ENCODE measurements around the gene GPR160.

GPR160 gene

GRCh38 chr3:170037463-170038433 lies at the start of gene GPR160:
Gene GPR160, plus strand, starts transcription at chr3:170037995. Its CDS starts 45,978 bp downstream, at chr3:170083973.
- Histone ChIP-seq H3K36me3 (ENCODE audit: insufficient read depth, low read length) (no peaks in the 10 kb centered on the region), H3K79me2 (ENCODE audit: control insufficient read depth, insufficient read depth, low read length, unreplicated experiment) (no peaks in the 10 kb centered on the region), H3K27me3 (ENCODE audit: insufficient read depth, low read length) (peaks cover 44% of the 10 kb centered on the region), H2AFZ (ENCODE audit: low read length, unreplicated experiment) (peak within 1 kb of the TSS; percentile 64), H3K4me3 (ENCODE audit: low read depth, low read length) (peak within 1 kb of the TSS; percentile 74), H3K27ac (ENCODE audit: low read depth, low read length) (no peak within 1 kb of the TSS), H3K4me1 (ENCODE audit: control insufficient read depth, insufficient read depth, low read length, unreplicated experiment) (peaks cover 2% of the 10 kb centered on the region)

GRCh38 chr3:169990431-169990830 lies 47.4 kb upstream of the GPR160 start:
- no peak overlapping the region for H3K4me3 ChIP-seq (ENCODE audit: low read depth, low read length)
- no peak overlapping the region for H2AFZ ChIP-seq (ENCODE audit: low read length, unreplicated experiment)
- H3K27ac ChIP-seq (ENCODE audit: low read depth, low read length) = no peak overlapping the region
- peaks cover 35% of the 10 kb centered on the region for H3K36me3 ChIP-seq (ENCODE audit: insufficient read depth, low read length)
- no peaks in the 10 kb centered on the region for H3K4me1 ChIP-seq (ENCODE audit: control insufficient read depth, insufficient read depth, low read length, unreplicated experiment)
- no peaks in the 10 kb centered on the region for H3K27me3 ChIP-seq (ENCODE audit: insufficient read depth, low read length)
- H3K79me2 ChIP-seq (ENCODE audit: control insufficient read depth, insufficient read depth, low read length, unreplicated experiment) = no peaks in the 10 kb centered on the region

- Histone ChIP-seq H3K4me1 (ENCODE audit: control insufficient read depth, insufficient read depth, low read length, unreplicated experiment) (no peaks in the 10 kb centered on the region), H3K79me2 (ENCODE audit: control insufficient read depth, insufficient read depth, low read length, unreplicated experiment) (no peaks in the 10 kb centered on the region), H2AFZ (ENCODE audit: low read length, unreplicated experiment) (no peak overlapping the region), H3K36me3 (ENCODE audit: insufficient read depth, low read length) (peaks cover 34% of the 10 kb centered on the region), H3K4me3 (ENCODE audit: low read depth, low read length) (no peak overlapping the region), H3K27ac (ENCODE audit: low read depth, low read length) (no peak overlapping the region), H3K27me3 (ENCODE audit: insufficient read depth, low read length) (no peaks in the 10 kb centered on the region)
These were observed 45.6 kb upstream of the GPR160 start for GRCh38 chr3:169992156-169992555.

GRCh38 chr3:169992781-169993180 lies 45.0 kb upstream of the GPR160 start:
- Histone ChIP-seq H3K36me3 (ENCODE audit: insufficient read depth, low read length) (peaks cover 29% of the 10 kb centered on the region), H3K4me1 (ENCODE audit: control insufficient read depth, insufficient read depth, low read length, unreplicated experiment) (no peaks in the 10 kb centered on the region), H3K27me3 (ENCODE audit: insufficient read depth, low read length) (no peaks in the 10 kb centered on the region), H3K79me2 (ENCODE audit: control insufficient read depth, insufficient read depth, low read length, unreplicated experiment) (no peaks in the 10 kb centered on the region), H3K27ac (ENCODE audit: low read depth, low read length) (no peak overlapping the region), H3K4me3 (ENCODE audit: low read depth, low read length) (no peak overlapping the region), H2AFZ (ENCODE audit: low read length, unreplicated experiment) (no peak overlapping the region)

- Histone ChIP-seq H2AFZ (ENCODE audit: low read length, unreplicated experiment) (no peak overlapping the region), H3K27ac (ENCODE audit: low read depth, low read length) (no peak overlapping the region), H3K79me2 (ENCODE audit: control insufficient read depth, insufficient read depth, low read length, unreplicated experiment) (no peaks in the 10 kb centered on the region), H3K27me3 (ENCODE audit: insufficient read depth, low read length) (no peaks in the 10 kb centered on the region), H3K4me3 (ENCODE audit: low read depth, low read length) (no peak overlapping the region), H3K36me3 (ENCODE audit: insufficient read depth, low read length) (peaks cover 25% of the 10 kb centered on the region), H3K4me1 (ENCODE audit: control insufficient read depth, insufficient read depth, low read length, unreplicated experiment) (peaks cover 1% of the 10 kb centered on the region)
These were observed 44.0 kb upstream of the GPR160 start for GRCh38 chr3:169993761-169994160.

- Histone ChIP-seq H3K36me3 (ENCODE audit: insufficient read depth, low read length) (peaks cover 26% of the 10 kb centered on the region), H3K4me3 (ENCODE audit: low read depth, low read length) (no peak overlapping the region), H3K27ac (ENCODE audit: low read depth, low read length) (no peak overlapping the region), H3K4me1 (ENCODE audit: control insufficient read depth, insufficient read depth, low read length, unreplicated experiment) (peaks cover 7% of the 10 kb centered on the region), H3K27me3 (ENCODE audit: insufficient read depth, low read length) (no peaks in the 10 kb centered on the region), H2AFZ (ENCODE audit: low read length, unreplicated experiment) (no peak overlapping the region), H3K79me2 (ENCODE audit: control insufficient read depth, insufficient read depth, low read length, unreplicated experiment) (no peaks in the 10 kb centered on the region)
These were observed 41.7 kb upstream of the GPR160 start for GRCh38 chr3:169996063-169996462.

GRCh38 chr3:169998668-169999131 lies 39.1 kb upstream of the GPR160 start:
- H3K27me3 ChIP-seq (ENCODE audit: insufficient read depth, low read length) = no peaks in the 10 kb centered on the region
- no peak overlapping the region for H3K4me3 ChIP-seq (ENCODE audit: low read depth, low read length)
- H3K27ac ChIP-seq (ENCODE audit: low read depth, low read length) = peak overlapping the region; percentile 48
- H3K79me2 ChIP-seq (ENCODE audit: control insufficient read depth, insufficient read depth, low read length, unreplicated experiment) = no peaks in the 10 kb centered on the region
- H3K4me1 ChIP-seq (ENCODE audit: control insufficient read depth, insufficient read depth, low read length, unreplicated experiment) = peaks cover 7% of the 10 kb centered on the region
- H3K36me3 ChIP-seq (ENCODE audit: insufficient read depth, low read length) = peaks cover 23% of the 10 kb centered on the region
- no peak overlapping the region for H2AFZ ChIP-seq (ENCODE audit: low read length, unreplicated experiment)

- Histone ChIP-seq H3K27me3 (ENCODE audit: insufficient read depth, low read length) (no peaks in the 10 kb centered on the region), H3K4me1 (ENCODE audit: control insufficient read depth, insufficient read depth, low read length, unreplicated experiment) (peaks cover 7% of the 10 kb centered on the region), H2AFZ (ENCODE audit: low read length, unreplicated experiment) (no peak overlapping the region), H3K36me3 (ENCODE audit: insufficient read depth, low read length) (peaks cover 19% of the 10 kb centered on the region), H3K27ac (ENCODE audit: low read depth, low read length) (peak overlapping the region; percentile 34), H3K4me3 (ENCODE audit: low read depth, low read length) (no peak overlapping the region), H3K79me2 (ENCODE audit: control insufficient read depth, insufficient read depth, low read length, unreplicated experiment) (no peaks in the 10 kb centered on the region)
These were observed 38.4 kb upstream of the GPR160 start for GRCh38 chr3:169999433-169999832.

- no peak overlapping the region for H2AFZ ChIP-seq (ENCODE audit: low read length, unreplicated experiment)
- H3K36me3 ChIP-seq (ENCODE audit: insufficient read depth, low read length) = peaks cover 16% of the 10 kb centered on the region; the same call in 1 of the 2 replicates
- no peak overlapping the region for H3K4me3 ChIP-seq (ENCODE audit: low read depth, low read length)
- H3K27me3 ChIP-seq (ENCODE audit: insufficient read depth, low read length) = no peaks in the 10 kb centered on the region
- H3K79me2 ChIP-seq (ENCODE audit: control insufficient read depth, insufficient read depth, low read length, unreplicated experiment) = no peaks in the 10 kb centered on the region
- H3K4me1 ChIP-seq (ENCODE audit: control insufficient read depth, insufficient read depth, low read length, unreplicated experiment) = peaks cover 7% of the 10 kb centered on the region
- no peak overlapping the region for H3K27ac ChIP-seq (ENCODE audit: low read depth, low read length)
These were observed 37.7 kb upstream of the GPR160 start for GRCh38 chr3:170000051-170000450.

GRCh38 chr3:170002231-170002630 lies 35.6 kb upstream of the GPR160 start:
- Histone ChIP-seq H2AFZ (ENCODE audit: low read length, unreplicated experiment) (no peak overlapping the region), H3K27ac (ENCODE audit: low read depth, low read length) (no peak overlapping the region), H3K4me1 (ENCODE audit: control insufficient read depth, insufficient read depth, low read length, unreplicated experiment) (peaks cover 7% of the 10 kb centered on the region)

GRCh38 chr3:170002879-170003278 lies 34.9 kb upstream of the GPR160 start:
- H3K4me3 ChIP-seq (ENCODE audit: low read depth, low read length) = no peak overlapping the region
- peaks cover 7% of the 10 kb centered on the region for H3K4me1 ChIP-seq (ENCODE audit: control insufficient read depth, insufficient read depth, low read length, unreplicated experiment)
- peaks cover 5% of the 10 kb centered on the region; the same call in 1 of the 2 replicates for H3K36me3 ChIP-seq (ENCODE audit: insufficient read depth, low read length)
- H2AFZ ChIP-seq (ENCODE audit: low read length, unreplicated experiment) = no peak overlapping the region
- H3K27ac ChIP-seq (ENCODE audit: low read depth, low read length) = no peak overlapping the region
- no peaks in the 10 kb centered on the region for H3K79me2 ChIP-seq (ENCODE audit: control insufficient read depth, insufficient read depth, low read length, unreplicated experiment)
- no peaks in the 10 kb centered on the region for H3K27me3 ChIP-seq (ENCODE audit: insufficient read depth, low read length)

More at GRCh38 chr3:170002231-170002630, 35.6 kb upstream of the GPR160 start:
- Histone ChIP-seq H3K36me3 (ENCODE audit: insufficient read depth, low read length) (peaks cover 5% of the 10 kb centered on the region; the same call in 1 of the 2 replicates), H3K4me3 (ENCODE audit: low read depth, low read length) (no peak overlapping the region), H3K79me2 (ENCODE audit: control insufficient read depth, insufficient read depth, low read length, unreplicated experiment) (no peaks in the 10 kb centered on the region), H3K27me3 (ENCODE audit: insufficient read depth, low read length) (no peaks in the 10 kb centered on the region)
